GM21526 (cell line): ENCODE data around the gene TMEM150B.

Experiments used
- ATAC-seq: cut with Tn5 transposase; IDR thresholded peaks from one replicate; pipeline ENCODE4 v1.9.1; 2021; ENCODE audit warnings: moderate library complexity; ENCODE audit not compliant: unreplicated experiment, low FRiP score

Gene TMEM150B

GRCh38 chr19:55279770-55280643 lies 45.1 kb downstream of the TMEM150B start, which contains the start of gene HSPBP1:
TSS of gene HSPBP1 (minus strand) at chr19:55280110. CDS start at chr19:55279608, 502 bp downstream.
- peak; percentile 62 for ATAC-seq

GRCh38 chr19:55279340-55279739 lies 45.8 kb downstream of the TMEM150B start:
- no peak for ATAC-seq

- no peak for ATAC-seq
Measured at GRCh38 chr19:55278391-55279135, 46.6 kb downstream of the TMEM150B start.

- ATAC-seq: no peak
Measured at GRCh38 chr19:55277494-55277893, 47.6 kb downstream of the TMEM150B start.

- ATAC-seq: no peak
Measured at GRCh38 chr19:55276720-55277430, 48.3 kb downstream of the TMEM150B start.

GRCh38 chr19:55275851-55276719 lies 49.1 kb downstream of the TMEM150B start:
- no peak for ATAC-seq

GRCh38 chr19:55273978-55274707 lies 51.0 kb downstream of the TMEM150B start:
- no peak for ATAC-seq

GRCh38 chr19:55272142-55272541 lies 53.0 kb downstream of the TMEM150B start:
- ATAC-seq: no peak

- no peak for ATAC-seq
Measured at GRCh38 chr19:55270172-55270942, 54.8 kb downstream of the TMEM150B start.

- no peak for ATAC-seq
Measured at GRCh38 chr19:55269299-55269698, 55.8 kb downstream of the TMEM150B start.

GRCh38 chr19:55266840-55267239 lies 58.3 kb downstream of the TMEM150B start:
- no peak for ATAC-seq

GRCh38 chr19:55266404-55266803 lies 58.7 kb downstream of the TMEM150B start:
- no peak for ATAC-seq

GRCh38 chr19:55265723-55266386 lies 59.3 kb downstream of the TMEM150B start:
- ATAC-seq: no peak

- no peak for ATAC-seq
Measured at GRCh38 chr19:55265173-55265572, 60.0 kb downstream of the TMEM150B start.

GRCh38 chr19:55264531-55264930 lies 60.6 kb downstream of the TMEM150B start:
- no peak for ATAC-seq
